ENCODE data around the gene PKP2. TPM values are rescaled to one million over a fixed set of nuclear protein-coding genes. Genes with fewer than 3 reads are reported as not detected.

The PKP2 gene
- total and polyA plus RNA-seq, 2 of the 8 experiments (the other 6 are each of a cell fraction or from before 2014, with no cell fraction given) = 9.6 to 44.8 TPM

GRCh38 chr12:32920506-32921085 lies 24.0 kb upstream of the PKP2 start (continued):
- TF ChIP-seq CHD7 (IDR thresholded peaks at IDR 0.05; ENCODE audit: insufficient replicate concordance, low read length) (no peak), SP2 (IDR thresholded peaks at IDR 0.05; ENCODE audit: low read length) (no peak), KDM5A (IDR thresholded peaks at IDR 0.05; ENCODE audit: low read length) (no peak), CEBPB (IDR thresholded peaks at IDR 0.05; ENCODE audit: low read depth, low read length) (no peak), NRF1 (IDR thresholded peaks at IDR 0.05; ENCODE audit: low read depth, low read length) (no peak), CBX8 (IDR thresholded peaks at IDR 0.05; ENCODE audit: borderline replicate concordance, low read depth, low read length) (no peak), TBP (IDR thresholded peaks at IDR 0.05; ENCODE audit: low read depth, low read length) (no peak)
